DMS79 (cell line): ENCODE measurements around the gene SRD5A3.
"Not testable (repeated sequence)": the region's sequence is repeated elsewhere in the genome, so short reads cannot be mapped to it uniquely, and the experiment has no call there.

Experiments used
- DNase-seq: peaks from one replicate; lab custom pipeline; 2025; lab: John Stamatoyannopoulos, UW

The SRD5A3 gene

DNA sequence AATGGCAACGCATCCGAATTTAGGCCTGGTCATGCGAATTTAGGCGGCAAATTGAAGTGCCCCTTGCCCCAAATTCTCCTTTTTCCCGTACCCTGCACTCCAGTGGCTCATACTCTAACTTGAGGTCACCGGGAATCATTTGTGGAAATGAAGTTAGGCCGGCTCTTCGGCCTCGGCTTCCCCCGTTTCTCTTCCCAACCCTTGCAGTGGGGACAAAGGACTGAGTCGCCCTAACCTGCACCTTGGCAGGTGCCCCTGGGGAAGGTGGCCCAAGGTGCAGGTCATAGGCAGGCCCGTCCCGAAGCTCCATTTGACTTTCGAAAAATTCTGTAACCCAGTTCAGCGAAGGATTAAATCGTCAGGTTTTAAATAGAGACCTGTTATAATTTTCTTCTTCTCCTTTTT lies 811 bp downstream of the SRD5A3 start:
- no peak for DNase-seq

GRCh38 chr4:55347610-55348228 lies 1.7 kb downstream of the SRD5A3 start:
- DNase-seq, result no peak

GRCh38 chr4:55348466-55348865 lies 2.4 kb downstream of the SRD5A3 start:
- DNase-seq, result no peak

DNA sequence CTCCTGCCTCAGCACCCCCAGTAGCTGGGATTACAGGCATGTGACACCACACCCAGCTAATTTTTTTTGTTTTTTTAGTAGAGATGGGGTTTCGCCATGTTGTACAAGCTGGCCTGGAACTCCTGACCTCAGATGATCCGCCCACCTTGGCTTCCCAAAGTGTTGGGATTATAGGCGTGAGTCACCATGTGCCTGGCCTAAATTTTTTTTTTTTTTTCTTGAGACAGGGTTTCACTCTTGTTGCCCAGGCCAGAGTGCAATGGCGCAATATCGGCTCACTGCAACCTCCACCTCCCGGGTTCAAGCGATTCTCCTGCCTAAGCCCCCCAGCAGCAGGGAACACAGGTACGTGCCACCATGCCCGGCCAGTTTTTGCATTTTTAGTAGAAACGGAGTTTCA lies 4.8 kb downstream of the SRD5A3 start:
- DNase-seq, result not testable (repeated sequence)

DNA sequence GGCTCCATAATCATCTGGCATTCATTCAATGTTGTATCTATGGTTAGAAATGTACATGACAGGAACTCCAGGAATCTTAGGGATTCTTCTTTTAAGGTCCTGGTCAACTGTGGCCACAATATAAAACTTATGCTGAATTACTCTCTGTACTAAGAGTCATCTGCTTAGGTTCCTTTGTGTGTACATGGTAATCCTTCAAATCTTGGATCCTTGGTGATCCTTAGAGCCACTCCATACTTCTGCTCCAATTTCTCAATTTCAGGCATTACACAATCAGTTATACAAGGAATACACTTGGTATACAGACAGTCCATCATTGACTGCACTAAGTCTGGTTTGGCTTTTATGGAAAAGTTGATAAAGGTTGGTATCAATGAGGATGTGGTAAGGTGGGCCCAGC lies 5.8 kb downstream of the SRD5A3 start:
- DNase-seq, result no peak

DNA sequence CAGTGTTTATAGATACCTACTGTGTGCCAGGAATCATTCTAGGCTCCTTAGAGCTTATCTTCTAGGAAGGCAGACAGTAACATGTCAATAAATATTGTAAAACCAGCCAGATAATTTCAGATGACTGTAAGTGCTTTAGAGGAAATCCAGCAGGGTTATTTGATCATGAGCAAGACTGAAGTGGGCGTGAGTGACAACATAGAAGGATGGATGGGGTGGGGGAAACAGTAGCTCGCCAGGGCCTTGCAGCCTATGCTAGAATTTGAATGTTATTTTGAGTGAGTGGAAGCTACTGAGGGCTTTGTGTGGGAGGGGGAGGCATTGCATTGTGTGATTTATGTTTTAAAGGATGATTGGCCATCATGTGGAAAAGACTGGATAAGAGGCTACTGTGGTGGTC lies 6.7 kb downstream of the SRD5A3 start:
- DNase-seq, result no peak

DNA sequence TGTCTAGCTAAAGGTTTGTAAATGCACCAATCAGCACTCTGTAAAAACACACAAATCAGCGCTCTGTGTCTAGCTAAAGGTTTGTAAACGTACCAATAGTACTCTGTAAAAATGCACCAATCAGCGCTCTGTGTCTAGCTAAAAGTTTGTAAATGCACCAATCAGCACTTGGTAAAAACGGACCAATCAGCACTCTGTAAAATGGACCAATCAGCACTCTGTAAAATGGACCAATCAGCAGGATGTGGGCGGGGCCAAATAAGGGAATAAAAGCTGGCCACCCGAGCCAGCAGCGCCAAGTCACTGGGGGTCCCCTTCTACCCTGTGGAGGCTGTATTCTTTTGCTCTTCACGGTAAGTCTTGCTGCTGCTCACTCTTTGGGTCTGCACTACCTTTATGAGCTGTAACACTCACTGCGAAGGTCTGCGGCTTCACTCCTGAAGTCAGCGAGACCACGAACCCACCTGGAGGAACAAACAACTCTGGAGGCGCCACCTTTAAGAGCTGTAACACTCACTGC lies 7.2 kb downstream of the SRD5A3 start:
- not testable (repeated sequence) for DNase-seq

DNA sequence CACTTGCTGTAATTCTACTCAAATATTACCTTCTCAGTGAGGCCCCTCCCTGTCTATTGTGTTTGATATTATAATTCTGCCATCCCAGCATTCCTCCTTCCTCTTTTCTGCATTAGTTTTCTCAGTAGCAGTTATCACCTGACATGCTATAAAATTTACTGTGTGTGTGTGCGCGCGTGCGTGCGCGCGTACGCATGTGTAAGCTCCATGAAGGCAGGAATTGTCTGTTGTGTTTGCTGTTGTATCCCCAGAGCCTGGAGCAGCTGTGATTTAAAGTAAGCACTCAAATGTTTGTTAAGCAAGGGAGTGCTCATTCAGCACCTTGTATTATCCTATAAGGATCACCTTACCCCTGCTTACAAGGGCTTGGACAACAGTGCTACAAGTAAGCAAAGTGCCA lies 8.6 kb downstream of the SRD5A3 start:
- no peak for DNase-seq

DNA sequence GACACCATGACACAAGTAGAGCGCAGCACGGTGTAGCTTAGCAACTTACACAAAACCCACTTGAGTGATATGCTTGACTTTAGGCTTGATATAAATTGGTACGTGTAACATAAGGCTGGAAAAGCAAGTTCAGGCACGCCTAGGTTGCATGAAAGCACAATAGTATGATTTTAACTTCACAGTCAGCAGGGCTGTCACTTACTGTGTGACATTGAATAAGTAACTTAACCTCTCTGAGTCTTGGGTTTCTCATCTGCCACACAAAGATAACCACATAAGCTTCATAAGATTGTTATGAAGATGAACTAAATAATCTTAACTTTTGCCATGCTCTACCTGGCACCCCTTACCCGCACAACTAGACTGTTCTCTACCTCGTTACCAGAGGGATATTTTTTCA lies 9.5 kb downstream of the SRD5A3 start:
- no peak for DNase-seq

GRCh38 chr4:55356991-55357461 lies 11.0 kb downstream of the SRD5A3 start:
- no peak for DNase-seq

DNA sequence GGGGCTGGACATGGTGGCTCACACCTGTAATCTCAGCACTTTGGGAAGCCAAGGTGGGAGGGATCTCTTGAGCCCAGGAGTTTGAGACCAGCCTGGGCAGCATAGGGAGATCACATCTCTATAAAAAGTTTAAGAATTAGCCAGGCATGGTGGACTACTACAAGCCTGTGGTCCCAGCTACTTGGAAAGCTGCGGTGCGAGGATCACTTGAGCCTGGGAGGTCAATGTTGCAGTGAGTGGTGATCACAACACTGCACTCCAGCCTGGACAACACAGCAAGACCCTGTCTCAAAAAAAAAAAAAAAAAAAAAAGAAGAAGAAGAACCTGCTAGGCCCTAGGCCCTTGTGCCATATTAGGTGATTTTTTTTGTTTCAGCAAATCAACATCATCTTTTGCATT lies 12.2 kb downstream of the SRD5A3 start:
- no peak for DNase-seq

GRCh38 chr4:55358668-55359067 lies 12.6 kb downstream of the SRD5A3 start:
- no peak for DNase-seq

- DNase-seq, result no peak
These were observed 13.4 kb downstream of the SRD5A3 start for GRCh38 chr4:55359397-55359916.

DNA sequence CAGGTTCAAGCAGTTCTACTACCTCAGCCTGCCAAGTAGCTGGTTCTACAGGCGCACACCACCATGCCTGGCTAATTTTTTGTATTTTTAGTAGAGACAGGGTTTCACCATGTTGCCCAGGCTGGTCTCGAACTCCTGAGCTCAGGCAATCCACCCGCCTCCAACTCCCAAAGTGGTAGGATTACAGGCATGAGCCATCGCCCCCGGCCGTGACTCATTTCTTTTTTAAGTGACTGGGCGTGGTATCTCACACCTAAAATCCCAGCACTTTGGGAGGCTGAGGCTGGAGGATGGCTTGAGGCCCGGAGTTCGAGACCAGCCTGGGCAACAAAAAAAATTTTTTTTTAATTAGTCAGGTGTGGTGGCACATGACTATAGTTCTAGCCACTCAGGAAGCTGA lies 16.9 kb downstream of the SRD5A3 start:
- not testable (repeated sequence) for DNase-seq

DNA sequence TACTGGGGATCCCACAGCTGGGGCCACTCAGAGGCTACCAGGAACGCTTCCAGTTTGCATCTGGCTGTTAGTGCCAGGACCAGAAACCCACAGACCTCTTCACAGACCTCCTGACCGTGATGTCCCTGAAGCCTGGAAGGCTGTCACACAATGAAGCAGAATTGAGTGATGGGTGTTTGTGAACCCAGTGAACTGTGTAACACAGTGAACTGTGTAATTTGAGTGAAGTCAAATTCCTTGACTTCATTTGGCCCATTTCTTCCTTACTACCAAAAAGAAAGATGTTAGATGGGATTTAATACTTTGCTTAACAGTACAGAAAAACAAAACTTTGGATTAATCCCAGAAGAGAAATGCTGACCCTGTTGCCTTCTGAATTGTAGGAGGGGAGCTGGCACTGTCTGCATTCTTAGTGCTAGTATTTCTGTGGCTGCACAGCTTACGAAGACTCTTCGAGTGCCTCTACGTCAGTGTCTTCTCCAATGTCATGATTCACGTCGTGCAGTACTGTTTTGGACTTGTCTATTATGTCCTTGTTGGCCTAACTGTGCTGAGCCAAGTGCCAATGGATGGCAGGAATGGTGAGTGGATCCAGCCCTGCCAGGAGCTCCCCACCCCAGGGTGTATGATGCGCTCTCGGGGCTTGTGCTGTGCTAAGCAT lies 17.8 kb downstream of the SRD5A3 start:
- no peak for DNase-seq

- DNase-seq, result no peak
These were observed 18.8 kb downstream of the SRD5A3 start for GRCh38 chr4:55364691-55365344.

- no peak for DNase-seq
These were observed 19.3 kb downstream of the SRD5A3 start for GRCh38 chr4:55365345-55365728.

GRCh38 chr4:55366621-55367020 lies 20.6 kb downstream of the SRD5A3 start:
- DNase-seq, result no peak

DNA sequence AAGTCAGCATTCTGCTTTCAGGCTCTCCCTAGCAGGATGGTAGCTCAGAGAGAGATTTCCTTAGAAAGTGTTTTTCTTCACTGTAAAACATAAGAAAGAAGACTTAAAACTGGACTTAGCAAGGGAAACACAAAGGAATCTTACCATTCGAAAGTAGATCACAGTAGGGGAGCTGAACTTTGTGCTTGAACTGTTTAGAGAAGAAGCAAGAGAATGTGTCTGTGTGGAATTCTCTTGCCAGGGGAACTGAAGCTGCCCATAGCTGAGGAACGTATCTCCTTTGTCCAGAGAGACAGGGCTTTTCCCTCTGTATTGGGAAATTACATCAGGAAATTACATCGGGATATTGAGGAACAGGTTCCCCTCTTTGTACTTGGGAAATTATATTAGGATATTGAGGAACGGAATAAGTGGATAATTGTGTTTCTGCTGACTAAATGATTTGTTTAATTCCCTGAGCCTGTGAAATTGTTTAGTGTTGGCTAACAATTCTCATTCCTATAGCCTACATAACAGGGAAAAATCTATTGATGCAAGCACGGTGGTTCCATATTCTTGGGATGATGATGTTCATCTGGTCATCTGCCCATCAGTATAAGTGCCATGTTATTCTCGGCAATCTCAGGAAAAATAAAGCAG lies 21.2 kb downstream of the SRD5A3 start:
- no peak for DNase-seq

DNA sequence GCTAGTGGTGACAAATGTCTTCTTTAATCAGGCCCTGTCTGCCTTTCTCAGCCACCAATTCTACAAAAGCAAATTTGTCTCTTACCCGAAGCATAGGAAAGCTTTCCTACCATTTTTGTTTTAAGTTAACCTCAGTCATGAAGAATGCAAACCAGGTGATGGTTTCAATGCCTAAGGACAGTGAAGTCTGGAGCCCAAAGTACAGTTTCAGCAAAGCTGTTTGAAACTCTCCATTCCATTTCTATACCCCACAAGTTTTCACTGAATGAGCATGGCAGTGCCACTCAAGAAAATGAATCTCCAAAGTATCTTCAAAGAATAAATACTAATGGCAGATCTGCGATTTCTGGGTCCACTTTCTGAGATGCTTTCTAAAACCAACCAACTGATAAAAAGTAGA lies 23.9 kb downstream of the SRD5A3 start:
- DNase-seq, result no peak

GRCh38 chr4:55372259-55372658 lies 26.2 kb downstream of the SRD5A3 start:
- DNase-seq, result no peak

GRCh38 chr4:55373461-55373860 lies 27.4 kb downstream of the SRD5A3 start:
- DNase-seq, result no peak
